Activated CD8-positive, alpha-beta memory T cell treated with anti-CD3 and anti-CD28 coated beads for 1 hour (primary cell): Measurements from ENCODE around the gene ADAM21.
A peak's percentile ranks its signal among the peaks of the same experiment; 100 is the strongest.
"Not testable (repeated sequence)": the region's sequence is repeated elsewhere in the genome, so short reads cannot be mapped to it uniquely, and the experiment has no call there.

Experiments
- DNase-seq, 2 donors: peaks; one replicate each; pipeline ENCODE4 v3.0.0-alpha.2; 2020; ENCODE audit warnings: low read depth in 1 of 2; ENCODE audit errors: extremely low read depth in 1 of 2

The ADAM21 gene

DNA sequence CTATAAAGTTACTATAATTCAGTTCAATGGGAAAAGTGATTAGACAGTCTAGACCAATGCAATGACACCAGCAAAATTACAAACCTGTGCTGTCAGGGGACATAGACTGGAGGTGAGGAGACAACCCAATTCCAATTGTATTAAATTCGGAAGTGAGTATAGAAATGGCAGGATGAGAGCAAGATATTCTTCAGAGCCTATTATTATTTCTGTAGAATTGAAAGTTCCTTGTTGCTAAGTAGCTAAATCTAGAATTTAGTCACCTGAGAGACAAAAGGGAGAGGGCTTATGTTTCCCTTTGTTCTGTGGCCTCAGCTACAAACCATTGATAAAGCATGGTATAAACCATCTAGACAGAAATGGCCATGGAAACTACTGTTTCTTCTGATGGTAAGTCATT is at the start of gene ADAM21:
TSS of gene ADAM21 (plus strand) at position 301 of the 400 bp plus-strand sequence. CDS start 5,326 bp downstream, outside the sequence.
- no peak for DNase-seq

DNA sequence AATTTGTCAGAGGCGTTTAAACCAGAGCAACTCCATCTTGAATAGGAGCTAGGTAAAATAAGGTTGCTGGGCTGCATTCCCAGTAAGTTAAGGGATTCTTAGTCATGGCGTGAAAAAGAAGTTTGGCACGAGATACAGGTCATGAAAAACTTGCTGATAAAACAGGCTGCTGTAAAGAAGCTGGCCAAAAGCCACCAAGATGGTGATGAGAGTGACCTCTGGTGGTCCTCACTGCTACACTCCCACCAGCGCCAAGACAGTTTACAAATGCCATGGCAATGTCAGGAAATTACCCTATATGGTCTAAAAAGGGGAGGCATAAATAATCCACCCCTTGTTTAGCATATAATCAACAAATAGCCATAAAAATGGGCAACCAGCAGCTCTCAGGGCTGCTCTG is 48.6 kb upstream of the ADAM21 start:
- DNase-seq: not testable (repeated sequence)

DNA sequence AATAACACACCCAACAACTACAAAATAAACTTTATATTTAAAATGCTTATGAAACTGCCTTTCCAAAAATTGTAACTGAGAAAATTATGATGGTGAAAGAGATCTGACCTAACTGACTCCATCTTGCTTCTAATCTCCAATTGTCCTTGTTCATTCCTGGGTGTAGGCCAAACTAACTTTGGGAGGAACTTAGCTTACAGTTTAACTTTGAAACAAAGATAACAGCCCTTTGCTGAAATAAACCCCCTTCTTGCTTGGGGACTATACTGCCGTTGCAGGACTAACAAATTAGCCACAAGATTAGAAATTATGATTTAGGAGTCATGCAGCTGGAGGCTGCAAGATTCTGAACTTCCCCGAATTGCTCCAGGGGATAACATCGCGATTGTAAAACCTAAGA is 45.8 kb upstream of the ADAM21 start:
- not testable (repeated sequence) for DNase-seq

DNA sequence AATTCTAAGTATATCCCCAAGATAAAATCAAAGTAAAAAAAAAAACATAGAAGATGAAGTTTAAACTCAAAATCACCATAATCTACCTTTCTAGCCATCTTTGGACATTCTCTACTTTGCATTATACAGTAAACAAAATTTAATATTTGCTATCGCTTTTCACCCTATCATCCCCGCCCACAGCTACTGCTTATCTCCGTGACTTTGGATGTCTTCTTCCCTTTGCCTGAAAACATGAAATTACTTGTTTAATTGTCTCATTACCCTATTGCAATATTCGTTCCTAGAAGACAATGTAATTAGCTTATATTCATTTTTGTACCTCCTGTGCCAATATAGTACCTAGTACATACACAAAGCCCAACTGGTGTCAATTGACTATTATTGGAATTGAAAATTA is 44.4 kb upstream of the ADAM21 start:
- no peak for DNase-seq

DNA sequence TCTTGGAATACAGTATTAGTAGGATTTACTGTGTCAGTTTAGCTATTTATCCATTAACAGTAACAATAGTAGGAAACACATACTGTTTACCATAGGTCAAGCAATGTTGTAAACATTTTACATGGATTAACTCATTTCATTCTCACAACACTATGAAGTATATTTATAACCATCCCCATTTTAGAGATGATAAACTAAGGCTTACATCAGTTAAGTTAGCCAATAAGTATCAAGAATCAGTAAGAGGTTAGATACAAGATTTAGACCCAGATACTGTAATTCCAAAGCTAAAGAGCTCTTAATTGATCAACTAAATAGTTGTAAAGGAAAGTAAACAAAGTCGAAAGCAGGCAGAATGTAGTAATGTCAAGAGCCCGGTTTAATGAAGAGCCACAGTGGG is 36.2 kb upstream of the ADAM21 start:
- no peak for DNase-seq

DNA sequence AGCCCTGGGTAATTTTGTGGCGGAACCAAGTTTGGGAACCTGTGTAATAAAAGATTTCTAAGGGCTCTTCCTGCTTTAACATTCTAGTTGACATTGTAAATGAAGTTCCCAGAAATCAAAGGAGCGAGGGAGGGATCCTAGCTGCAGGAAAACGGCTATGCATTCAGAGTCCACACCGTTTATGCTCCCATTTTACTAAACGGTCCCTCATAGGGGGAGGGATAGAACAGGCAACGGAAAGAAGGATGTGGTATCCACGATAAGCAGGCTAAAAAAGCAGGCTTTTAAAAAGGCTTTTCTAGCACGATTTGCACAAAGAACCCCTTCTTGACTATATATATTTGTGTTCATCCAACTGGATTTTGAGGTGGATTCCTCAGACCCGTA is 35.6 kb upstream of the ADAM21 start:
- DNase-seq: no peak

DNA sequence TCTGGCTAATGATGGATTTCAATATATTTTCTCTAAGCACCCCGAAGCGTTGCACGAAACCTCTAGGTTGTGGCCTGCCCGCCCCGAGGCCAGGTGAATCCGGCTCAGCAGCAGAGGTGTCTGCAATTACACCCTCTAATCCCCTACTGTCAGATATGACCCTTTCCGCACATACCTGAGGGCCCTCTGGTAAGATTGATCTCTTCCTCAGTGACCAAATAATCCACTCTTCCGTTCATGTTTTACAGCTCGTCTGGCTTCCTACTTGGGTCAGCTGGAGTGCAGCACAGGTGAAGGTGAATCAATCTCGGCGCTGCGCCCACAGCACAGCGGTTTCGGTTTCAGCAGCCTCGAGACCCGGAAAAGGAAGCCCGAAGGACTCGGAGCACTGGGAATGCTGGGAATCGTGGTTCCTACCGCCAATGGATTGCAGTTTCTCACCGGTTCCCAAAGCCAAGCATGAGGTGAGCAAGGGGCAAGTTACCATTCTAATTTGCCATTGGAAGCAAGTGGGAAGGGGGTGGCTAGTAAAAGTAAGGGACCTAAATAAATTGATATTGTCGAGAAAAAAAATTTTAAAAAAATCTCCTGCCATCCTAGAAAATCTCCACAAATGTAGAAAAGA is 35.1 kb upstream of the ADAM21 start, which contains the start of gene SYNJ2BP:
TSS of gene SYNJ2BP (minus strand) at position 366 of the 625 bp plus-strand sequence. CDS start at position 239, 127 bp downstream.
- peak; percentile 15 to 29 for DNase-seq

DNA sequence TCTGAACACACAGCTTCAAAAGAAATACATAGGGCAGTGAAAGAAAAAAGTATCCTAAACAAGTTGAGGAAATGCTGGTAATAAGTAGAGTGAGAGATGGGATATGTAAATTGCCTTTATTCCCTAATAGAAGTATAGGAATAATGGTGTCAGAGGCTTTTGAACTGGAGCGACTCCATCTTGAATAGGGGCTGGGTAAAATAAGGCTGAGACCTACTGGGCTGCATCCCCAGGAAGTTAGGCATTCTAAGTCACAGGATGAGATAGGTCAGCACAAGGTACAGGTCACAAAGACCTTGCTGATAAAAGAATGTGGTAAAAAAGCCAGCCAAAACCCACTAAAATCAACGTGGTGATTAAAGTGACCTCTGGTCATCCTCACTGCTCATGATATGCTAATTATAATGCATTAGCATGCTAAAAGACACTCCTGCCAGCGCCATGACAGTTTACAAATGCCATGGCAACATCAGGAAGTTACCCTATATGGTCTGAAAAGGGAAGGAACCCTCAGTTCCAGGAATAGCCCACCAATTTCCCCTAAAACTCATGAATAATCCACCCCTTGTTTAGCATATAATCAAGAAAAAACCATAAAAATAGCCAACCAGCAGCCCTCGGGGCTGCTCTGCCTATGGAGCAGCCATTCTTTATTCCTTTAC is 32.6 kb upstream of the ADAM21 start:
- DNase-seq: not testable (repeated sequence)

DNA sequence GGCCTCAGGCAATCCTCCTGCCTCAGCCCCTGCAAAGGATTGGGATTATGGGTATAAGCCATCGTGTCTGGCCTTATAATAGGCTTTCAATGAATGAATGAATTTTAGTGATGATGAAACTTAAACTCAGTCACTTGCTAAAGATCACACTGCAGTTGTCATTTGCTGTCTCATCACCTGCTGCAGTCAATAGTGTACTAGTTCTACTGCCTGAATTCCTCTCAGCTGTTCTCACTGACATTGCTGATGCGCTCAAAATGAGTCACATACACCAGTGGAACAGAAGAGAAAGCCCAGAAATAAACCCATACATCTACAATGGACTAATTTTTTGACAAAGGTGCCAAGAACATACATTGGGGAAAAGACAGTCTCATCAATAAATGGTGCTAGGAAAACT is 29.4 kb upstream of the ADAM21 start:
- DNase-seq: no peak

DNA sequence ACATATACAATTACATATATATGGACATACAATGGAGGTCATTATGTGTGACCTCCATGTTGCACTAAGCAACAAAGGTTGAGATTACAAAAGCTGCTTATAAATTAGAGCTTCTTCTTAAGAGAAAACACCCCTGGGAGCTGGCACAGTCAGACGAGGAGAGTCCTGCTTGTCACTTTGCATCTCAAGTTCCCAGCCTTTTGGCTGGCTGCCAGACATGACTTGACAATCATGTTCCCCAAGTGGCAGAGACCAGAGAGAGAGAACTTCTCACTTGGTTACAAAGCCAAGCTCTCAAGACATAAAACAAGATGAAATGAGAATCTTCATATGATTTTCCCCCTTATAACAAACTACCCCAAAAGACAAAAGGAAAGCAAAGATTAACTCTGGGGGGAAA is 26.6 kb upstream of the ADAM21 start:
- no peak for DNase-seq

DNA sequence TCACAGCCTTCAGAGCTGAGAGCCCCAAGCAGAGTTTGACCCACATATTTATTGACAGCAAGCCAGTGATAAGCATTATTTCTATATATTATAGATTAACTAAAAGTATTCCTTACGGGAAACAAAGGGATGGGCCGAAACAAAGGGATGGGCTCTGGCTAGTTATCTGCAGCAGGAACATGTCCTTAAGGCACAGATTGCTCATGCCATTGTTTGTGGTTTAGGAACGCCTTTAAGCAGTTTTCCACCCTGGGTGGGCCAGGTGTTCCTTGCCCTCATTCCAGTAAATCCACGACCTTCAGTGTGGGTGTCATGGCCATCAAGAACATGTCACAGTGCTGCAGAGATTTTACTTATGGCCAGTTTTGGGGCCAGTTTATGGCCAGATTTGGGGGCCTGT is 25.4 kb upstream of the ADAM21 start:
- not testable (repeated sequence) for DNase-seq

DNA sequence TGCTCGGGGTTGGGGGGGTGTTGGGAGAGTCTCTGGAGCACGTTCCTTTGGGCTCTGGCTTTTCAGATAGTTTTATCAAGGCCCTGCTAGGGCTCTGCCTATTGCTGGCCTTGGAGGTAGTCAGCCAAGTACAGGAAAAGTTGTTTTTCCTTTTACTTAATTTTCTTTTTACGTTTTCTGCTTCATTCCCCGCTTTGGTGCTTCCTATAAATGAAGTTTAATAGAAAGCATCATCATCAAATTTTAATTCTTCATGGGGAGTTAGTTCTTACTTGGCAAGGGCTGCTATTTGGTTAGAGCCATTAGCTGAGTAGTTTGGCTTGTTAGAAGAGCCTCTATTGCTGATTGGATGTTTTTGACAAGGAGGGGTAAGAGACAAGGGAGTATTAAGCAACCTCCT is 15.1 kb upstream of the ADAM21 start:
- DNase-seq: no peak

DNA sequence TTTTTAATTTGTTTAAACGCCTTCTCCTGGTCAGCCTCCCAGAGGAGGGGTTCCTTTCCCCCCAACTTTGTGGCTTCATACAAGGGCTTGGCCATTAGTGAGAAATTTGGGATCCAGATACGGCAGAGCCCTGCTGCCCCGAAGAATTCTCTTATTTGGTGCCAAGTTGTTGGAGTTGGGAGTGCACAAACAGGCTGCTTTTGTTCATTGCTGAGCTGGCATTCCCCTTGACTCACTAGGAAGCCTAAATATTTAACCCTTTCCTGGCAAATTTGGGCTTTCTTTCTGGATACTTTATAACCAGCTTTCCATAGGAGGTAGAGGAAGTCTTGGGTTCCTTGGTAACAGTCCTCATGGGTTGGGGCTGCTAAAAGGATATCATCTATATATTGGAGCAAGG is 10.3 kb upstream of the ADAM21 start:
- no peak for DNase-seq

DNA sequence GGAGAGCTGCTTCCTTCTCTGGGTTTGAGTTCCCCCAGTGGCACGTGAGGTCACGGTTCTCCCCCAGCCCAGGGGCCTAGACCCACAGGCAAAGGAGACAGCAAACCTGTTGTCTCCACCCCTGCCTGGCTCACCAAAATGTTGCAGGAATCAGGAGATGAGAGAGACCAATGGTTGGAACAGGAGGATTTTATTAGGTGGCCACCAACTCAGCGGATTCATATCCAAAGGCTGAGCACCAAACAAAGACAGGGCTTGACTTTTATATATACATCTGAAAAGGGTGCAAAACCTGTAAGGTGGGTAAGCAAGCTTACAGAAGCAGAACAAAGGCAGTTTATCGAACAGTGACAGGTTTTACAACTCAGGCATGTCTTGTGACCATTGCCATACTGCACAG is 9.2 kb upstream of the ADAM21 start:
- DNase-seq: no peak

DNA sequence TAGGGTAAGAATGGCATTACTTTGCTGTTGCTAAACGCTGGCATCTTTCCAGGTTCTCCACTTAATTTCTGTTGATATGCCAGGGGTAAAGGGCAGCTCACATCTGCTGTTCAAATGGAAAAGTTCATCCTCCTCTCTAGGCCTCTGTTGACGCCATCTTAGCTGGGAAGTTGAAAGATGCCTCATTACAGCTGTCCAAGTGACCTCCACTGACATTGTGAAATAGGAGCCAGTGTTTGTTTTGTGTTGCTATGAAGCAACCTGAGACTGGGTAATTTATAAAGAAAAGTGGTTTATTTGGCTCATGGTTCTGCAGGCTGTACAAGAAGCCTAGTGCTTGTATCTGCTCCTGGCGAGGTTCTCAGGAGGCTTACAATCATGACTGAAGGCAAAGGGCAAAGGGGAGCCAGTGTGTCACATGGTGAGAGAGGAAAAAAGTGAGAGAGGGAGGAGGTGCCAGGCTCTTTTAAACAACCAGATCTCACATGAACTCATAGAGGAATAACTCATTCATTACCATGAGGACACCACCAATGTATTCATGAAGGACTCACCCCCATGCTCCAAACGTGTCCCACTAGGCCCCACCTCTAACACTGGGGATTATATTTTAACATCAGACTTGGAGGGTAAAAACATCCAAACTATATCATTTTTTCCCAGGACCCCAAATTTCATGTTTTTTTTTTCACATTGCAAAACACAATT is 3.2 kb upstream of the ADAM21 start:
- DNase-seq: no peak

DNA sequence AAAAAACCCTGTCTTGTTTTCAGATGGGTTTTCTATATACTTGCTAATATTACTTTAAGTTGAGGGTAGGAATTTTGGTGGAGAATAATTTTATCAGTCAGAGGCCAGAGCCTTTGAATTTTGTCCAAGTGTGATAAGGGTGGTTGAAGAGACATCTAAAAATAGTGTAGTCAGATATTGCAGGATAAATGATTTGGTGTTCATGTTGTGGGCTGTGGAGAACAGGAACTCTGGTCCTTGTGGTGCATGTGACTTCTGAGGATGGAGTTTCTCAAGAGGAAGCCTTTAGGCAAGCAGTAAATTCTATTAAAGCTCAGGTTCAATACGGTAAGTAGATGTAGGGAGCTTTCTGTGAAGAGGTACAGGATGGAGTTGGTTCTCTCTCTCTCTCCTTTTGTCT is 2.8 kb downstream of the ADAM21 start:
- DNase-seq: no peak

DNA sequence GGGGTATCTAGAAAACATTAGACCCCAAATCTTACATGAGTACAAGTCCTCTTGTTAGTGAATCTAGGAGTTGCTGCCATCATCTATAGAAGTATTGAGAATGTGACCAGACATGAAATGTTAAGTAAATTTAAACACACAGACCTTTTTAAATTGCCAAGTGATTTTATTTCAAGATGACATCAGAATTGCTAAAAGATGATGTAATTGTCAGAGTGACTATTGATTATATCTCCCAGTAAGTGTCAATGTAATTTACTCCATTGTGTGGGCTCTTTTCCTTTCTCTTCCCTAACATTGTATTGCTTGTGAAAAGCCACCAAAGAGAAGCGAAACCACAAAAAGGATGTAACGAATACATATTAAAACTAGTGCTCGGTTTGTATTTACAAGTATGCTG is 16.8 kb downstream of the ADAM21 start:
- no peak for DNase-seq

DNA sequence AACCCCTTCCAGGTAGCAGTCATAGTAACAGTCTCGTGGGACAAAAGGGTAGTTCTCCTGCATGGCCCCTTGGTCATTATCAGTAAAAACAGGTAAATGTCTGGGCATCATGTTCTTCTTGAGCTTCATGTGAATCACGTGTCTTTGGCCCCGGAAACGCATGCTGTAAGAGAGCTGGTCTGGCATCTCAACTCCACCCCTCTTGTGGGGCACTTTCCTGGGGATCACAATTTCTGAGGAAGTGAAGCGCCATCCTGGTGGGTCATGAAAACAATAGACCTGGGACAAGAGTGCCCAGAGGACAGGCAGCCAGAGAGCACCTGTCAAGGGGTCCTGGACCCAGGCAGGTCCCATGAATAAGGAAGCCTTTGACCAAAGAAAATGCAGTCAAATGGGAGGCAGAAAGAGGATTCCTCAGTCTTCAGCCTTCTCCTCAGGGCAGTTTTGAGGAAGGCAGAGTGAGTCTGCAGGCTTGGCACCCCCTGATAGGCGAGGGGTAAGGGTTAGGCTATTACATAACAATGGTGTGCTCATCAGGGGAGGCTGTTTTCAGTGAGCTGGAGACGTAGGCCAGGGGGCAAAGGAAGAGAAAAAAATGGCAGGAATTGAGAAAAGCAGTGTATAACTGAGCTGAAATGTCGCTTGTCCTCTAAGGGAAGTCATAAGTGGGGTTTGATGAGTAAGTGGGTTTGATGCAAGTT is 19.0 kb downstream of the ADAM21 start:
- not testable (repeated sequence) for DNase-seq

DNA sequence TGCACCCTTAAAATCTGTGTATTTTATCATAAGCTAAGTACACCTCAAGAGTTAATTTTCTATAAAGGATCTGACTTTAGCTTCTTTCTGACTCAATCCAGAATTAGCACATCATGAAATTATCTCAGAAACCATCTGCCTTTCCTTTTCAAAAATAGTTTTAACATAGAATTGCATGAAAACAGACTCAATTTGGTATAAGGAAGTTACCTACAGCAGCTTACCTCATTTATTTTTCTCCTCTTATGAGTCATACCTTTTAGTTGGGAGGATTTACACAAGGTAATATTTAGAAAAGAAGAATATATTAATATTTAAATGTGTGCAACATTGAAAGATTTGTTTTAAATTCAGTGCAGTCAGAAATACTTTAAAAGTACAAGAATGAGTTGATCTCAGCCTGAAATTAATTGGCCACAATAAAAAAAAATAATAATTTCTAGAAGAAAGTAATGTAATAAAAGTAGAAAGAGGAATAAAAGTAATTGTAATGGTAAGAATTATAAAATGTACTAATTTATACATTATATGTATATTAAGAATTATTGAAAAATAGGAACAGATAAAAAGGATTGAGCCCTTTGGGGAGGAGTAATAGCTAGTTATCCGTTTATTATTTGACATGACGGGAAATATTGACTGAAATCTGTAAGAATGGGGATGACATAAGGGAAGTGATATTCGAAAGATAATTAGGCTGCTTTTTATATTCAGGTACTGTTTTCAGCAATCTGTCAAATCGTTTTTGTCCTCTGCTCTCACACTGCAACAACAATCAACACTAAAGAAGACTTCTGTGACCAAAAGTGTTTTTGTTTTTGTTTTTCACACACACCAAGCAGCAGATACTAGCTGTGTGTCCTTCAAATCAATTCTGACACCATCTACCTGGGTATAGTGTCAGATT is 20.5 kb downstream of the ADAM21 start:
- no peak for DNase-seq

DNA sequence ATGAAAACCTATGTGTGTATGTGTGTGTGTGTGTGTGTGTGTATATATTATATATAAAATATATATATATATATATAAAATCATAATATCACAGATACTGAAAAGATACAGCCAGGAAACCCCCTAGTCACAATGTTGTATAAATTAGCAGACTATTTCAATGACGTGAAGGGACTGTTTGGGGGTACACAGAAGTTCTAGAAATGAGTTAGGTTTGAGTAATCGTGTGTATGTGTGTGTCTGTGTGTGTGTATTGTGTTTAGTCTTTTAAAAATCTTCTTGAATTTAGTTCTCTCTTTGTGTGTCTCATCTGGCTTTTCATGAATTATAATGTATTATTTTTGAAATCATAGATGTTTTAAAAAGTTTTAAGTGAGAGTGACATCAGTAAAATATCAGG is 21.9 kb downstream of the ADAM21 start:
- DNase-seq: no peak
